ENCODE measurements around the gene KLF5. TPM values are rescaled to one million over a fixed set of nuclear protein-coding genes. Genes with fewer than 3 reads are reported as not detected.

Gene KLF5
- total and polyA plus RNA-seq, 2 experiments from 2014 or later: 1.5 to 1.8 TPM

GRCh38 chr13:73040968-73041596 is 17.7 kb upstream of the KLF5 start:
- no peak for DNase-seq (ENCODE audit: low spot score)
- no peak overlapping the region for H3K27ac Mint-ChIP-seq
- no peaks in the 10 kb centered on the region for H3K9me3 Mint-ChIP-seq
- TF ChIP-seq POLR2AphosphoS5 (IDR thresholded peaks at IDR 0.05; ENCODE audit: low read depth): no peak
- TF ChIP-seq ETS1 (IDR thresholded peaks at IDR 0.05): no peak
- TF ChIP-seq ZNF114 (CRISPR knock-in tag; IDR thresholded peaks at IDR 0.05): no peak
- TF ChIP-seq EZH2phosphoT487 (IDR thresholded peaks at IDR 0.05; ENCODE audit: unreplicated experiment): no peak
- no peak for TF ChIP-seq ZNF331 (CRISPR knock-in tag; IDR thresholded peaks at IDR 0.05; ENCODE audit: low read depth)
- TF ChIP-seq JUNB (IDR thresholded peaks at IDR 0.05; ENCODE audit: unreplicated experiment): no peak
- TF ChIP-seq EZH2 (IDR thresholded peaks at IDR 0.05; ENCODE audit: low read depth, unreplicated experiment): no peak
- TF ChIP-seq CTCF (conservative IDR thresholded peaks at IDR 0.05; ENCODE audit: low read depth in 2 of 2): no peak
- TF ChIP-seq STAT1 (IDR thresholded peaks at IDR 0.05; ENCODE audit: unreplicated experiment): no peak
- TF ChIP-seq, protein P1, sequence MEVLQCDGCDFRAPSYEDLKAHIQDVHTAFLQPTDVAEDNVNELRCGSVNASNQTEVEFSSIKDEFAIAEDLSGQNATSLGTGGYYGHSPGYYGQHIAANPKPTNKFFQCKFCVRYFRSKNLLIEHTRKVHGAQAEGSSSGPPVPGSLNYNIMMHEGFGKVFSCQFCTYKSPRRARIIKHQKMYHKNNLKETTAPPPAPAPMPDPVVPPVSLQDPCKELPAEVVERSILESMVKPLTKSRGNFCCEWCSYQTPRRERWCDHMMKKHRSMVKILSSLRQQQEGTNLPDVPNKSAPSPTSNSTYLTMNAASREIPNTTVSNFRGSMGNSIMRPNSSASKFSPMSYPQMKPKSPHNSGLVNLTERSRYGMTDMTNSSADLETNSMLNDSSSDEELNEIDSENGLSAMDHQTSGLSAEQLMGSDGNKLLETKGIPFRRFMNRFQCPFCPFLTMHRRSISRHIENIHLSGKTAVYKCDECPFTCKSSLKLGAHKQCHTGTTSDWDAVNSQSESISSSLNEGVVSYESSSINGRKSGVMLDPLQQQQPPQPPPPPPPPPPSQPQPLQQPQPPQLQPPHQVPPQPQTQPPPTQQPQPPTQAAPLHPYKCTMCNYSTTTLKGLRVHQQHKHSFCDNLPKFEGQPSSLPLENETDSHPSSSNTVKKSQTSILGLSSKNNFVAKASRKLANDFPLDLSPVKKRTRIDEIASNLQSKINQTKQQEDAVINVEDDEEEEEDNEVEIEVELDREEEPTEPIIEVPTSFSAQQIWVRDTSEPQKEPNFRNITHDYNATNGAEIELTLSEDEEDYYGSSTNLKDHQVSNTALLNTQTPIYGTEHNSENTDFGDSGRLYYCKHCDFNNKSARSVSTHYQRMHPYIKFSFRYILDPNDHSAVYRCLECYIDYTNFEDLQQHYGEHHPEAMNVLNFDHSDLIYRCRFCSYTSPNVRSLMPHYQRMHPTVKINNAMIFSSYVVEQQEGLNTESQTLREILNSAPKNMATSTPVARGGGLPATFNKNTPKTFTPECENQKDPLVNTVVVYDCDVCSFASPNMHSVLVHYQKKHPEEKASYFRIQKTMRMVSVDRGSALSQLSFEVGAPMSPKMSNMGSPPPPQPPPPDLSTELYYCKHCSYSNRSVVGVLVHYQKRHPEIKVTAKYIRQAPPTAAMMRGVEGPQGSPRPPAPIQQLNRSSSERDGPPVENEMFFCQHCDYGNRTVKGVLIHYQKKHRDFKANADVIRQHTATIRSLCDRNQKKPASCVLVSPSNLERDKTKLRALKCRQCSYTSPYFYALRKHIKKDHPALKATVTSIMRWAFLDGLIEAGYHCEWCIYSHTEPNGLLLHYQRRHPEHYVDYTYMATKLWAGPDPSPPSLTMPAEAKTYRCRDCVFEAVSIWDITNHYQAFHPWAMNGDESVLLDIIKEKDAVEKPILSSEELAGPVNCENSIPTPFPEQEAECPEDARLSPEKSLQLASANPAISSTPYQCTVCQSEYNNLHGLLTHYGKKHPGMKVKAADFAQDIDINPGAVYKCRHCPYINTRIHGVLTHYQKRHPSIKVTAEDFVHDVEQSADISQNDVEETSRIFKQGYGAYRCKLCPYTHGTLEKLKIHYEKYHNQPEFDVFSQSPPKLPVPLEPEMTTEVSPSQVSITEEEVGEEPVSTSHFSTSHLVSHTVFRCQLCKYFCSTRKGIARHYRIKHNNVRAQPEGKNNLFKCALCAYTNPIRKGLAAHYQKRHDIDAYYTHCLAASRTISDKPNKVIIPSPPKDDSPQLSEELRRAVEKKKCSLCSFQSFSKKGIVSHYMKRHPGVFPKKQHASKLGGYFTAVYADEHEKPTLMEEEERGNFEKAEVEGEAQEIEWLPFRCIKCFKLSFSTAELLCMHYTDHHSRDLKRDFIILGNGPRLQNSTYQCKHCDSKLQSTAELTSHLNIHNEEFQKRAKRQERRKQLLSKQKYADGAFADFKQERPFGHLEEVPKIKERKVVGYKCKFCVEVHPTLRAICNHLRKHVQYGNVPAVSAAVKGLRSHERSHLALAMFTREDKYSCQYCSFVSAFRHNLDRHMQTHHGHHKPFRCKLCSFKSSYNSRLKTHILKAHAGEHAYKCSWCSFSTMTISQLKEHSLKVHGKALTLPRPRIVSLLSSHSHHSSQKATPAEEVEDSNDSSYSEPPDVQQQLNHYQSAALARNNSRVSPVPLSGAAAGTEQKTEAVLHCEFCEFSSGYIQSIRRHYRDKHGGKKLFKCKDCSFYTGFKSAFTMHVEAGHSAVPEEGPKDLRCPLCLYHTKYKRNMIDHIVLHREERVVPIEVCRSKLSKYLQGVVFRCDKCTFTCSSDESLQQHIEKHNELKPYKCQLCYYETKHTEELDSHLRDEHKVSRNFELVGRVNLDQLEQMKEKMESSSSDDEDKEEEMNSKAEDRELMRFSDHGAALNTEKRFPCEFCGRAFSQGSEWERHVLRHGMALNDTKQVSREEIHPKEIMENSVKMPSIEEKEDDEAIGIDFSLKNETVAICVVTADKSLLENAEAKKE (CRISPR knock-in tag; IDR thresholded peaks at IDR 0.05): no peak
- no peak for TF ChIP-seq CREB1 (CRISPR knock-in tag; IDR thresholded peaks at IDR 0.05; ENCODE audit: low read depth)
- TF ChIP-seq REST (IDR thresholded peaks at IDR 0.05; ENCODE audit: unreplicated experiment): no peak
- no peak for TF ChIP-seq NANOG (IDR thresholded peaks at IDR 0.05; ENCODE audit: borderline replicate concordance)
- no peaks in the 10 kb centered on the region for H3K36me3 ChIP-seq (ENCODE audit: insufficient read depth)
- no peak overlapping the region for H3K4me3 ChIP-seq
- no peaks in the 10 kb centered on the region for H3K27me3 Mint-ChIP-seq (ENCODE audit: insufficient read depth, low read depth, poor library complexity)
- no peaks in the 10 kb centered on the region for H3F3A ChIP-seq (replicated peaks; ENCODE audit: low read depth)
- H4K20me1 ChIP-seq (replicated peaks; ENCODE audit: insufficient read depth): no peaks in the 10 kb centered on the region
- ATAC-seq: no peak
- H3K4me1 Mint-ChIP-seq: peaks cover 11% of the 10 kb centered on the region; the same call in 2 of the 3 replicates
- H3K4me3 Mint-ChIP-seq: no peak overlapping the region
- no peak overlapping the region for H3K27ac ChIP-seq (ENCODE audit: low read depth)
- peaks cover 9% of the 10 kb centered on the region; the same call in 1 of the 2 replicates for H3K4me1 ChIP-seq (ENCODE audit: insufficient read depth)
- H3K79me2 ChIP-seq (replicated peaks; ENCODE audit: insufficient read depth): no peaks in the 10 kb centered on the region
- H3K4me2 ChIP-seq: no peak overlapping the region
- H3K27me3 ChIP-seq (ENCODE audit: insufficient read depth): peaks cover 23% of the 10 kb centered on the region; the same call in 1 of the 2 replicates
- H3K9me2 ChIP-seq (ENCODE audit: insufficient read depth): no peaks in the 10 kb centered on the region
- no peaks in the 10 kb centered on the region for H3K36me3 Mint-ChIP-seq (ENCODE audit: low read depth)
- H2AFZ ChIP-seq: no peak overlapping the region
